HepG2 (cell line): ENCODE results near the gene BAG5. TPM values are rescaled to one million over a fixed set of nuclear protein-coding genes. Genes with fewer than 3 reads are reported as not detected.

Experiments
- ATAC-seq: fragments of 200-7000 bp; cut with Tn5 transposase; 3 replicates; pipeline ENCODE4 v1.9.1; 2020; ENCODE audit warnings: mild to moderate bottlenecking, moderate library complexity
- BruUV-seq: library from RNA; stranded (reverse); fragments of 400-500 nt; replicated peaks from 2 replicates; lab custom pipeline; 2021; lab: Mats Ljungman, UMichigan
- CTCF ChIA-PET: fragments of 300-600 bp; formaldehyde crosslinking; extraction: SDS; loops from one replicate; lab custom pipeline; 2021; ENCODE audit warnings: low total read pairs, inconsistent platforms, low intra/inter-chr PET ratio; lab: Yijun Ruan, JAX
- POLR2A ChIA-PET: fragments of 350-600 bp; sonication (Branson Sonifier 250); formaldehyde crosslinking; loops from one replicate; lab custom pipeline; 2020; ENCODE audit warnings: antibody characterized with exemption, inconsistent platforms; lab: Yijun Ruan, JAX
- DNase-seq: peaks from one replicate; pipeline ENCODE4 v3.0.0-alpha.2; 2015; ENCODE audit warnings: low spot score
- FAIRE-seq: peaks from 3 replicates; lab custom pipeline; 2011; peaks lifted over from hg19 to GRCh38; lab: Jason Lieb, UNC
- H2AFZ ChIP-seq: one replicate; pipeline ENCODE4 v1.6.1; 2011; ENCODE audit warnings: low read length, inconsistent platforms
- H3K27ac ChIP-seq: fragments of 300-600 bp; 3 replicates; pipeline ENCODE4 v1.8.0; 2011; ENCODE audit warnings: mixed run types, mild to moderate bottlenecking, mixed read lengths, low read length, inconsistent platforms; ENCODE audit not compliant: insufficient read depth; ENCODE audit errors: extremely low read length
- H3K27me3 ChIP-seq, 2 experiments: fragments of 200-600 bp in 1 of 2; 2 replicates in 1 of 2; 3 replicates in 1 of 2; pipeline versions ENCODE4 v1.6.0 to v1.8.0; 2011; ENCODE audit warnings: low read length in 2 of 2, mild to moderate bottlenecking in 2 of 2, moderate library complexity in 2 of 2, inconsistent platforms in 1 of 2; ENCODE audit not compliant: insufficient read depth in 2 of 2, control insufficient read depth in 1 of 2
- H3K36me3 ChIP-seq, 2 experiments: fragments of 200-600 bp in 1 of 2; replicated peaks in 1 of 2; 2 replicates in 1 of 2; 3 replicates in 1 of 2; pipeline versions ENCODE4 v1.5.1 to v1.8.0; 2011; ENCODE audit warnings: low read length in 2 of 2, inconsistent platforms in 1 of 2; ENCODE audit not compliant: insufficient read depth in 2 of 2, control insufficient read depth in 1 of 2
- H3K4me1 ChIP-seq: 2 replicates; pipeline ENCODE4 v1.5.1; 2012; ENCODE audit warnings: low read length, inconsistent platforms; ENCODE audit not compliant: insufficient read depth
- H3K4me2 ChIP-seq: 2 replicates; pipeline ENCODE4 v1.6.0; 2011; ENCODE audit warnings: low read depth, low read length, inconsistent platforms
- H3K4me3 ChIP-seq, 3 experiments: fragments of 200-600 bp in 1 of 3; sonication (generic), shearing (Covaris generic) in 1 of 3; replicated peaks in 1 of 3; 2 replicates each; pipeline ENCODE4 v1.5.1; 2011 to 2016; ENCODE audit warnings: low read length in 3 of 3, inconsistent platforms in 2 of 3, low read depth in 2 of 3, mild to moderate bottlenecking in 2 of 3, control low read depth in 1 of 3, mixed read lengths in 1 of 3; ENCODE audit not compliant: insufficient read depth in 1 of 3
- H3K79me2 ChIP-seq: one replicate; pipeline ENCODE4 v1.6.1; 2011; ENCODE audit warnings: low read length, inconsistent platforms; ENCODE audit not compliant: insufficient read depth
- H3K9ac ChIP-seq: 2 replicates; pipeline ENCODE4 v1.6.0; 2011; ENCODE audit warnings: mild to moderate bottlenecking, low read depth, low read length, inconsistent platforms; ENCODE audit not compliant: insufficient read depth
- H3K9me3 ChIP-seq: 2 replicates; pipeline ENCODE4 v1.5.1; 2012; ENCODE audit warnings: mild to moderate bottlenecking, low read length
- H4K20me1 ChIP-seq: 2 replicates; pipeline ENCODE4 v1.6.0; 2011; ENCODE audit warnings: inconsistent platforms, mild to moderate bottlenecking, low read length, moderate library complexity; ENCODE audit not compliant: insufficient read depth
- DPF2 ChIP-seq: sonication (generic); formaldehyde crosslinking; IDR thresholded peaks from 2 replicates; pipeline ENCODE4 v1.4.0; 2020; ENCODE audit warnings: mild to moderate bottlenecking, low read depth, missing genetic modification reagents, borderline replicate concordance
- ETV6 ChIP-seq: sonication (generic); formaldehyde crosslinking; conservative IDR thresholded peaks from 2 replicates; pipeline ENCODE4 v1.4.0; 2020; ENCODE audit warnings: missing genetic modification reagents
- FOXK2 ChIP-seq: fragments of 450-650 bp; IDR thresholded peaks from 2 replicates; pipeline ENCODE4 v1.6.1; 2016
- GTF2F1 ChIP-seq: fragments of 150-350 bp; IDR thresholded peaks from 2 replicates; pipeline ENCODE4 v1.6.1; 2014; ENCODE audit warnings: low read length
- PAWR ChIP-seq: sonication (generic); formaldehyde crosslinking; IDR thresholded peaks from 2 replicates; pipeline ENCODE4 v1.4.0; 2020; ENCODE audit warnings: missing genetic modification reagents, mild to moderate bottlenecking, borderline replicate concordance
- PCBP1 ChIP-seq: fragments of 200-400 bp; formaldehyde crosslinking; IDR thresholded peaks from 2 replicates; pipeline ENCODE4 v1.6.1; 2017; ENCODE audit warnings: mild to moderate bottlenecking, low read depth, low read length, borderline replicate concordance
- PPARG ChIP-seq: conservative IDR thresholded peaks from 2 replicates; pipeline ENCODE4 v1.6.1; 2016; ENCODE audit warnings: missing biosample characterization, missing genetic modification reagents
- PRMT3 ChIP-seq: sonication (generic); formaldehyde crosslinking; IDR thresholded peaks from 2 replicates; pipeline ENCODE4 v1.8.1; 2022; ENCODE audit warnings: low read depth, mild to moderate bottlenecking, moderate library complexity, missing genetic modification reagents, borderline replicate concordance
- SATB2 ChIP-seq: sonication (generic); formaldehyde crosslinking; IDR thresholded peaks from 2 replicates; pipeline ENCODE4 v1.5.0; 2020; ENCODE audit warnings: missing genetic modification reagents
- SMAD3 ChIP-seq: sonication (generic); formaldehyde crosslinking; IDR thresholded peaks from 2 replicates; pipeline ENCODE4 v1.4.0; 2020; ENCODE audit warnings: missing genetic modification reagents
- SSRP1 ChIP-seq: IDR thresholded peaks from 2 replicates; pipeline ENCODE4 v1.6.1; 2016; ENCODE audit warnings: control low read depth
- ZKSCAN5 ChIP-seq: sonication (generic); formaldehyde crosslinking; IDR thresholded peaks from 2 replicates; pipeline ENCODE4 v1.5.1; 2020; ENCODE audit warnings: mild to moderate bottlenecking, missing genetic modification reagents
- ZNF230 ChIP-seq: sonication (generic); formaldehyde crosslinking; IDR thresholded peaks from 2 replicates; pipeline ENCODE4 v1.4.0; 2020; ENCODE audit warnings: mild to moderate bottlenecking, missing genetic modification reagents
- WGBS: methylation state at CpG from one replicate; pipeline ENCODE4 v1.1.6; 2017; ENCODE audit warnings: low lambda C conversion rate; 5-methylcytosine and 5-hydroxymethylcytosine counted together
- in situ Hi-C: cut with HindIII; loops from 2 replicates; pipeline ENCODE4 v1.10.0; 2017; ENCODE audit warnings: low pct_unique_long_range_greater_than_20kb; ENCODE audit not compliant: extremely low pct_ligation_motif_present
- intact Hi-C: fragments of 100-400 bp; cut with micrococcal nuclease; formaldehyde crosslinking; loops from one replicate; pipeline ENCODE4 v1.10.0; 2022; ENCODE audit not compliant: unreplicated experiment
- polyA plus RNA-seq, 8 experiments: library from polyadenylated mRNA; depleted of rRNA in 3 of 8; stranded (reverse) in 7 of 8; unstranded in 1 of 8; fragments of >200 nt; fragmentation: Illumina TruSeq in 4 of 8; extraction: Trizol in 4 of 8; gene quantifications; 2 replicates each; pipeline versions ENCODE4 v1.2.1 to v1.2.3, GENCODE V29; 2011 to 2016; ENCODE audit warnings: low read depth in 4 of 8, missing spikeins in 1 of 8, mixed read lengths in 1 of 8; ENCODE audit not compliant: insufficient read depth in 1 of 8
- total RNA-seq, 5 experiments: library from RNA; depleted of rRNA; stranded (reverse); fragments of >200 nt; fragmentation: Illumina TruSeq; extraction: Trizol; gene quantifications; 2 replicates each; pipeline ENCODE4 v1.2.3, GENCODE V29; 2016; ENCODE audit warnings: low read depth in 1 of 5
- TF ChIP-seq, protein P1 (sequence below): IDR thresholded peaks from 2 replicates; pipeline ENCODE4 v1.6.1; 2018; ENCODE audit warnings: missing genetic modification reagents, mild to moderate bottlenecking, missing compliant biosample characterization
- TF ChIP-seq, protein P2 (sequence below): sonication (generic); formaldehyde crosslinking; IDR thresholded peaks from 2 replicates; pipeline ENCODE4 v1.4.0; 2020; ENCODE audit warnings: missing genetic modification reagents, mild to moderate bottlenecking, borderline replicate concordance

Gene BAG5
- total and polyA plus RNA-seq, 2 of the 13 experiments (the other 11 are each of a cell fraction or from before 2014, with no cell fraction given): 3.5 to 21.0 TPM

DNA sequence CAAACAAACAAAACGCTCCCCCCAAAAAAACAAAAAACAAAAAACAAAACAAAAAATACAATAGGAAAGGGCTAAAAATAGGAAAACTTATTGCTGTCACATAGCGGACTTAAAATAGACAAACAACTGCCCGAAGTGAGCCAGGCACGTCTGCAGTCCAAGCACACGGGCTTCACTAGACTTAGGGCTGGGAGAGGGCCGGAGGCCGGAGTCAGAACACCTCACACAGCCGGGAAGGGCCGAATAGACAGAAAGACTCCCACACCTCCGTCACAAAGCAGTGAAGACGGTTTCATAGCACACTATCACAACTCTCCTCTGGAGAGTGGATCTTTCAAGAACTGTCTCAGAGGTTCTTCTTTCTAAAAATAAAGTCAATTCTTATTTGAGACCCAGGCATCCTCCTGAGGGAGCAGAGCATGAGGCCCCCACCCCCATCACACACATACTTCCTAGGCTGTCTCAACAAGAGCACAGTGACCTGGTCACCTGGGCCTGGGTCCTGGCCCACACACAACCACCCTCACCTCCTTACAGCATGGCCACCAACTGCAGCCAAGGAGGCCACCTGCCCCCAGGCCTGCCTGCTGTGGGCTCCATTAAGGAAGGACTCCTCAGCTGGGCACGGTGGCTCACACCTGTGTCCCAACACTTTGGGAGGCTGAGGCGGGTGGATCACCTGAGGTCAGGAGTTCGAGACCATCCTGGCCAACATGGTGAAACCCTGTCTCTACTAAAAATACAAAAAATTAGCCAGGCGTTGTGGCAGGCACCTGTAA, 6.7 kb downstream of the BAG5 start:
- CTCF ChIA-PET: no interaction called here
- in situ Hi-C loops: no loop called here

More for the DNA sequence above, 6.7 kb downstream of the BAG5 start:
- H3K27ac ChIP-seq: no peak overlapping the region
- no peaks in the 10 kb centered on the region for H3K9me3 ChIP-seq
- H3K9ac ChIP-seq: no peak overlapping the region
- ATAC-seq (no peak; the same call in 2 of the 3 replicates), FAIRE-seq (no peak)
- no peak overlapping the region for H3K4me3 ChIP-seq
- peaks cover 4% of the 10 kb centered on the region; the same call in 1 of the 2 replicates for H4K20me1 ChIP-seq
- no peaks in the 10 kb centered on the region for H3K27me3 ChIP-seq
- H3K4me2 ChIP-seq: no peak overlapping the region
- BruUV-seq: no TSS peak
- WGBS: 93% methylated on average over 15 of the region's 15 CpGs
- peaks cover 38% of the 10 kb centered on the region for H3K79me2 ChIP-seq
- POLR2A ChIA-PET: no interaction called here
- TF ChIP-seq SMAD3 (CRISPR knock-in tag): no peak
- TF ChIP-seq ETV6 (CRISPR knock-in tag): no peak
- TF ChIP-seq FOXK2: no peak
- no peak for TF ChIP-seq PRMT3 (CRISPR knock-in tag)
- TF ChIP-seq DPF2: no peak
- no peak for TF ChIP-seq PPARG (CRISPR knock-in tag)
- TF ChIP-seq SATB2 (CRISPR knock-in tag): no peak
- TF ChIP-seq, protein P1, sequence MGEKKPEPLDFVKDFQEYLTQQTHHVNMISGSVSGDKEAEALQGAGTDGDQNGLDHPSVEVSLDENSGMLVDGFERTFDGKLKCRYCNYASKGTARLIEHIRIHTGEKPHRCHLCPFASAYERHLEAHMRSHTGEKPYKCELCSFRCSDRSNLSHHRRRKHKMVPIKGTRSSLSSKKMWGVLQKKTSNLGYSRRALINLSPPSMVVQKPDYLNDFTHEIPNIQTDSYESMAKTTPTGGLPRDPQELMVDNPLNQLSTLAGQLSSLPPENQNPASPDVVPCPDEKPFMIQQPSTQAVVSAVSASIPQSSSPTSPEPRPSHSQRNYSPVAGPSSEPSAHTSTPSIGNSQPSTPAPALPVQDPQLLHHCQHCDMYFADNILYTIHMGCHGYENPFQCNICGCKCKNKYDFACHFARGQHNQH (CRISPR knock-in tag): no peak
- TF ChIP-seq ZNF230 (CRISPR knock-in tag): no peak
- no peak for TF ChIP-seq PAWR (CRISPR knock-in tag)
- TF ChIP-seq PCBP1: no peak
- no peak for TF ChIP-seq GTF2F1
- TF ChIP-seq SSRP1 (CRISPR knock-in tag): no peak
- TF ChIP-seq ZKSCAN5 (CRISPR knock-in tag): no peak
- TF ChIP-seq, protein P2, sequence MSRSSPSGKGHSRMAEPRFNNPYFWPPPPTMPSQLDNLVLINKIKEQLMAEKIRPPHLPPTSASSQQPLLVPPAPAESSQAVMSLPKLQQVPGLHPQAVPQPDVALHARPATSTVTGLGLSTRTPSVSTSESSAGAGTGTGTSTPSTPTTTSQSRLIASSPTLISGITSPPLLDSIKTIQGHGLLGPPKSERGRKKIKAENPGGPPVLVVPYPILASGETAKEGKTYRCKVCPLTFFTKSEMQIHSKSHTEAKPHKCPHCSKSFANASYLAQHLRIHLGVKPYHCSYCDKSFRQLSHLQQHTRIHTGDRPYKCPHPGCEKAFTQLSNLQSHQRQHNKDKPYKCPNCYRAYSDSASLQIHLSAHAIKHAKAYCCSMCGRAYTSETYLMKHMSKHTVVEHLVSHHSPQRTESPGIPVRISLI (CRISPR knock-in tag): no peak
- TF ChIP-seq, all 625 proteins: peak for 0
- no peak for DNase-seq
- Histone ChIP-seq H3K36me3 (peaks cover 6 to 24% of the 10 kb centered on the region in 2 experiments; a peak in 3 of 5 replicates), H3K4me1 (peaks cover 32% of the 10 kb centered on the region), H2AFZ (no peak overlapping the region)
- intact Hi-C loops: no loop called here
